NCI-H1436 treated with DMSO at 0.1 percent for 48 hours (cell line): ENCODE results near the gene GIMAP5.

Experiments used
- DNase-seq: peaks from one replicate; lab custom pipeline; 2025; lab: John Stamatoyannopoulos, UW

GIMAP5 gene

GRCh38 chr7:150735596-150736358 is 1.4 kb upstream of the GIMAP5 start:
- DNase-seq = no peak

GRCh38 chr7:150736864-150737263 is 354 bp upstream of the GIMAP5 start:
- DNase-seq = no peak

- DNase-seq = no peak
Observed at GRCh38 chr7:150738092-150738491, 874 bp downstream of the GIMAP5 start.

GRCh38 chr7:150738591-150739001 is 1.4 kb downstream of the GIMAP5 start:
- DNase-seq = no peak

GRCh38 chr7:150739033-150739432 is 1.8 kb downstream of the GIMAP5 start:
- DNase-seq = no peak

- DNase-seq = no peak
Observed at GRCh38 chr7:150740053-150740452, 2.8 kb downstream of the GIMAP5 start.

GRCh38 chr7:150742286-150742968 is 5.2 kb downstream of the GIMAP5 start:
- DNase-seq = no peak

GRCh38 chr7:150744041-150744656 is 6.9 kb downstream of the GIMAP5 start:
- DNase-seq = no peak

GRCh38 chr7:150745086-150745485 is 7.9 kb downstream of the GIMAP5 start:
- DNase-seq = no peak

GRCh38 chr7:150745876-150746275 is 8.7 kb downstream of the GIMAP5 start:
- no peak for DNase-seq

GRCh38 chr7:150746921-150747320 is 9.7 kb downstream of the GIMAP5 start:
- DNase-seq = no peak

GRCh38 chr7:150748376-150748775 is 11.2 kb downstream of the GIMAP5 start:
- DNase-seq = no peak

- DNase-seq = no peak
Observed at GRCh38 chr7:150751702-150752101, 14.5 kb downstream of the GIMAP5 start.

- no peak for DNase-seq
Observed at GRCh38 chr7:150753239-150753638, 16.0 kb downstream of the GIMAP5 start.

- DNase-seq = no peak
Observed at GRCh38 chr7:150753826-150754603, 16.8 kb downstream of the GIMAP5 start.

GRCh38 chr7:150754951-150755350 is 17.7 kb downstream of the GIMAP5 start:
- DNase-seq = no peak

GRCh38 chr7:150755473-150756099 is 18.4 kb downstream of the GIMAP5 start:
- DNase-seq = no peak

GRCh38 chr7:150756166-150756565 is 18.9 kb downstream of the GIMAP5 start:
- no peak for DNase-seq

- no peak for DNase-seq
Observed at GRCh38 chr7:150756858-150757257, 19.6 kb downstream of the GIMAP5 start.

GRCh38 chr7:150759479-150759878 is 22.3 kb downstream of the GIMAP5 start:
- no peak for DNase-seq

- DNase-seq = no peak
Observed at GRCh38 chr7:150766334-150766709, 29.1 kb downstream of the GIMAP5 start.

- DNase-seq = no peak
Observed at GRCh38 chr7:150769768-150770167, 32.5 kb downstream of the GIMAP5 start.
